Ovary (tissue), 3 donors: ENCODE measurements around the gene TRIO.

Experiments
- CTCF ChIP-seq, 3 donors: fragments of 450-650 bp in 2 of 3; fragments of 200-600 bp in 1 of 3; IDR thresholded peaks; one replicate each; pipeline versions ENCODE4 v1.5.1 to v1.8.0; 2016 to 2022; ENCODE audit warnings: antibody characterized with exemption in 3 of 3, mild to moderate bottlenecking in 1 of 3
- EP300 ChIP-seq: sonication (generic); formaldehyde crosslinking; IDR thresholded peaks from one replicate; pipeline ENCODE4 v1.6.1; 2017; ENCODE audit warnings: antibody characterized with exemption
- POLR2A ChIP-seq: fragments of 450-650 bp; IDR thresholded peaks from one replicate; pipeline ENCODE4 v1.6.1; 2017; ENCODE audit warnings: antibody characterized with exemption, mild to moderate bottlenecking, moderate library complexity
- donor health status: DM: no; HTN: no; CAD: no.

- TF ChIP-seq CTCF (IDR thresholded peaks at IDR 0.05): no peak
- no peak for TF ChIP-seq POLR2A
- no peak for TF ChIP-seq EP300
Observed at GRCh38 chr5:14269395-14269794, 126.3 kb downstream of the TRIO start.
